CD4-positive, alpha-beta T cell treated with Interleukin-17A for 1 hour (primary cell): Measurements from ENCODE around the gene AKAP7.

Experiments
- DNase-seq: peaks from one replicate; pipeline ENCODE4 v3.0.0-alpha.2; 2020

The AKAP7 gene

GRCh38 chr6:131205481-131206244 lies 70.4 kb downstream of the AKAP7 start:
- peak; percentile 14 for DNase-seq

DNA sequence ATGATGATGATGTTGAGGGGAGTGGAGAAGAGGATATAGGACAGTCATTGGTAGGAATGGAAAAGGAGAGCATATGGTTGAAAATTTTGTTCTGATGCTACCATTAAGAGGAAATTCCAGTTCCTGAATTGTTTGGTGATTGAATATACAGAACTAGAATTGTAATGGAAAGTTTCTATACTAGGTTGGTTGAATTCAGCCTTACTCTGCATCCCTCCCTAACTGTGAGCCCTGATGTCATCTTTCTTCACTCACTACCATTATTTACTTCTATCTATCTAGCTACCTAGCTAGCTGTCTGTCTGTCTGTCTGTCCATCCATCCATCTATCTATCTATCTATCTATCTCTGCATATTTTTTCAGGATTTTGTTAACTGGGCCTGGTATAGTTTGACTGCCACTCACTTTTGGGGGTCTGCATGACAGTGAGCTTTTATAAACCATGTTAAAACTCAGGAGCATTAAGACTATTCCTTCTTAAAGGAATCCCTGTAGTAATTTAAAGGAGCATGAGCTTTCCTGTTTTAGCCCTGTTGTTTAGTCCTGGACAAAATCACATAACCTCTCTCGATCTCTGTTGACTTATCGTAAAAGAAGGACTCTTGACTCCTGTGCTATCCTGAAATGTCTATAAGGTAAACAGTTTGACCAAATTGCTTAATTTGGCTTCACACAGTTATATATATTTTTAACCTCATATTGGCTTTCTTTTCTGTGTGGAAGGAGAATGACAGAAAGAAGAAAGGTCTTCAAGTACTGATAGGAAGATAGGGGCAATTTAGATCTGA lies 71.4 kb downstream of the AKAP7 start:
- DNase-seq, result no peak

- no peak for DNase-seq
Measured at GRCh38 chr6:131208787-131209186, 73.5 kb downstream of the AKAP7 start.

DNA sequence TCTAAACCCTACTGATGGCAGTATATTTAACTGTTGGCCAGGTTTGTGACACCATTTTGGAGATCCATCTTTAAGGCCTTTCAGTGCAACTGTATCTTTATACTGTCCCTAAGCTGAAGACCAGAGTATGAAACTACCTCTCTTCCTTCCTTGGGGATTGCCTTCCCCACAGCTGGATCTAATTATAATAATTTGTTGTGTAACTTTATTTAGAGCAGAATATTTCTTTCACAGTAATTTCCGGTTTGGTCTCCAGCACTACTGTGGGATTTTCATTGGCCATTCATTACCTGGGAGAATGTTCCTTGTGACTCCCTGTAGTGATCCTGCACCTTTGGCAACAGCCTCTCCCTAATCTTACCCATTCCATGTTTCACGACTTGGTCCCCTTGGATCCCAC lies 75.2 kb downstream of the AKAP7 start:
- DNase-seq, result no peak

DNA sequence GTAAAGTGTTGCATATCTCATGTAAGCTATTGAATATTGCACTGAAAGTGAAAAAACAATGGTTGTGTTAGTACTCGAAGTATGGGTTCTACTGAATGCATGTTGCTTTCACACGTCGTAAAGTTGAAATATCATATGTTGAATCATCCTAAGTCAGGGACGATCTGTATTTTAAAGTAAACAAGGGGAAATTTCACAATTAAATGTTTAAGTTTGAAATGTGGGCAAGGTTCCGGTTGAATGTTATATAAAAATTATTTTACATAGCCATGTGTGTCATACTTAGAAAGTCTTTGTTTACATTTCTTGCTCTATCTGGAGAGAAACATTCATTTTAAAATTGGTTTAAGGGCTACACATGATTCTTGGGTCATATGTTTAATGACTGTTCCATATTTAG lies 76.8 kb downstream of the AKAP7 start:
- DNase-seq, result no peak

DNA sequence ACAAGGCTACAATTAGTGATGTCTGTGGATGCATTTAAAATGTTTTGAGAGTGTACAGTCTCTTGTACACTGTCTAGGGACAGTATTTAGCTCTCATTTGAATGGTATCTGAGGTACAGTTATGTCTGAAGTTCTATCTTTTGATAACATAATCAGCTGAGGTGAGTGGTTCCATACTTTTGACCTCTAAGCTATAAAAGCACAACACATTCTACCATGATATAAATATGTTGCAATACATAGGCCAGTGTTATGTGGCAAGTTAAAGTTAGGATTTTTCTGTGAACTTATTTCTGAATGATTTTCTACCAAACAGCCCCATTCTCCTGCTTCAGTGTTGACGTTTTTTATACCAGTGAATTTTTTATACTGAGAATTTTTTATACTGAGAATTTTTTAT lies 77.6 kb downstream of the AKAP7 start:
- no peak for DNase-seq

- no peak for DNase-seq
Measured at GRCh38 chr6:131213501-131213990, 78.3 kb downstream of the AKAP7 start.

GRCh38 chr6:131215219-131215618 lies 80.0 kb downstream of the AKAP7 start:
- no peak for DNase-seq

GRCh38 chr6:131216246-131216645 lies 81.0 kb downstream of the AKAP7 start:
- DNase-seq, result no peak

DNA sequence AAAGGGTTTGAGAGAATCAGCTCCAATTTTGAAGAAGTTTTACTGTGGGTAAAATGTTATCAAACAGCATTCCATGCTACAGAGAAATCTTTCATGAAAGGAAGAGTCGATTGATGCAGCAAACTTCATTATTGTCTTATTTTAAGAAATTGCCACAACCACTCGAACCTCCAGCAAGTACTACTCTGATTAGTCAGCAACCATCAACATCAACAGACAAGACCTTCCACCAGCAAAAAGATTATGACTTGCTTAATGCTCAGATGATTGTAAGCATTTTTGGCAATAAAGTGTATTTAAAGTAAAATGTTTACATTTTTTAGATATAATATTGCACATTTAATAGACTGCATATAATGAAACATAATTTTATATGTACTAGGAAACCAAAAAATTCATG lies 87.5 kb downstream of the AKAP7 start:
- no peak for DNase-seq

DNA sequence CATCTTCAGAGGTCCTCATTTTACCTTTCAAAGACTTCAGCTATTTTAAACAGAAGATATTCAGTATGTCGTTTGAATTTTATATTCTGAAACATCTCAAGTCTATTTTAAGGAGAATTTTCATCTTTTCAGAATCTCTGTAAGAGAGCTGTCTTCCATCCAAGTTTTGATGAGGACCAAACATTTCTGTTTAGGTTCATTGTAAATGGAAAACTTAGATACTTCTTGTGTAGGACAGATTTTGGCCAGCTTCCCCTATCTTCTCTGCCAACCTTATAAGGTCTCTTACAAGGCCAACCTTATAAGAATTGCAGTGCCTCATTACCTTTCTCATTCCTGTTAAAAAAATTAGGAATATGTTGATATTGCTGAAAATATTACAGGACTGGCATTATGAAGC lies 88.1 kb downstream of the AKAP7 start:
- DNase-seq, result no peak

GRCh38 chr6:131225127-131225526 lies 89.9 kb downstream of the AKAP7 start:
- DNase-seq, result no peak

GRCh38 chr6:131225959-131226358 lies 90.7 kb downstream of the AKAP7 start:
- no peak for DNase-seq

- DNase-seq, result no peak
Measured at GRCh38 chr6:131226459-131227157, 91.3 kb downstream of the AKAP7 start.

GRCh38 chr6:131227158-131227543 lies 91.9 kb downstream of the AKAP7 start:
- DNase-seq, result no peak

- no peak for DNase-seq
Measured at GRCh38 chr6:131231103-131231502, 95.8 kb downstream of the AKAP7 start.

GRCh38 chr6:131231891-131232290 lies 96.6 kb downstream of the AKAP7 start:
- no peak for DNase-seq

DNA sequence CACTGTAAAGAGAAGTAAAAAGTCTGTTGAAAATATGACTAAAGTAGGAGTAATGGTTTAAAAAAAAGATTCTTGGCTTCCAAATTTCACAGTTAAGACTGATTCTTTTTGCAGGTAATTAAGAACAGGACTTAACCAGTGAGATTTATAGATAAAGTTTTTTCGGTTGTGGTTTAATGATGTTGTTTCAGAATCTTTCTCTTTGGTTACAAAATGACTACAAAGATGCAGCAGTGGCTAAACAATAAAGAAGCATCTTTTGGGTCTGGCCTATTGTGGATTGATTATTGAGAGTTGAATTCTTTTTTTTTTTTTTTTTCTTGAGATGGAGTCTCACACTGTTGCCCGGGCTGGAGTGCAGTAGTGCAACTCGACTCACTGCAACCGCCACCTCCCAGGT lies 109.7 kb downstream of the AKAP7 start:
- peak; percentile 20 for DNase-seq

DNA sequence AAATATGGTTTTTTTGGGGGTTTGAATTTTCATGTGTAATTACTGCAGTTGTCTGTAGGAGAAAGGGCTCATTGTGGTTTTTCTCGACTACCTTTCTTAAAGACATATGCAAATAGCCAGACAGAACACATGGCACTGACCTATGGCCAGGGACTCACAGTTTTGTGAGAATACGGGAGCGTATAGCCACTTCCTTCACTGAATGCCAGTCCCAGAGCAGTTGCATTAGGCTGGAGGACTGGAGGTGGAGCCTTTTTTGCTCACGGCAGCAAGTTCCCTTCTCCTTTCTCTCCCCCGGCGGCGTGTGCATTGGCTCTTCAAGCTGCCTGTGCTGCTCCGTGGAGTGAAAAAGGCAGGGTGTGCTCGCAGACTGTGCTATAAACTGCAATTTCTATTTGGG lies 114.9 kb downstream of the AKAP7 start:
- no peak for DNase-seq

DNA sequence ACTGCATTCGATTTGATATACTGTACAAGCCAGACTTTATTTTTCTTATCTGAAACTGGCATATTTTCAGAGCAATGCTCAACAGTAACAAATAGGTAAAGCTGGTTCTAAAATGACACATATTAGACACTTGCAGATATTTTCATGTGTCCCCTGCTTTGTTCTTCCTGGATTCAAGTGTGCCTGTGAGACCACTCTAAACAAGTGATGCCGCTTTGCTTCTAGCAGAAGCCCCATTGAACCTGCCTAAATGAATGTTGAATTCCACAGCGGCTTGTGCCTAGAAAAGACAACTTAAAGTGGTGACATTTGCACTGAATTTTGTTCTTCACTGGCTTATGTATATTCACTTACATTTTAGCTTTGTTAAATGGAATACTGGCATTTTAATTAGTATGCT lies 115.7 kb downstream of the AKAP7 start:
- DNase-seq, result no peak

- DNase-seq, result no peak
Measured at GRCh38 chr6:131251590-131252199, 116.4 kb downstream of the AKAP7 start.

DNA sequence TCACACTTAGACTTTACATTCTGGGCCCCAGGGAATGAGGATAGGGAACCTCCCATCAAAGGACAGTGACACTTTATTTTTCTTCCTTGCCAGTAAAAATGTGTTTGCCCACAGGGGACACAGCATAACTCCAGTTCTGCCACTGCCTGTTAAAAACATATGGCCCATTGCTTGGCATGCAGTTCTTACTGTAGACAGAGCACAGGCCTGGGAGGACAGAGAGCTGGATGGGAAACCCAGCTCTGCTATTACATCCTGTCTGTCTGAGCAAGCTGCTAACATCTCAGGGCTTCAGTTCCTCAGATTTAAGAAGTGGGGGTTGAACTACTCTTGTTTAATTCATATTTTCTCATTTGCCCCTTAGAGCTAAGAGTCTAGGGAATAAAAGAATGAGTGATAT lies 120.2 kb downstream of the AKAP7 start:
- DNase-seq, result no peak

- DNase-seq, result no peak
Measured at GRCh38 chr6:131255911-131256310, 120.6 kb downstream of the AKAP7 start.
